ENCODE measurements around the gene AK9.

Gene AK9

DNA sequence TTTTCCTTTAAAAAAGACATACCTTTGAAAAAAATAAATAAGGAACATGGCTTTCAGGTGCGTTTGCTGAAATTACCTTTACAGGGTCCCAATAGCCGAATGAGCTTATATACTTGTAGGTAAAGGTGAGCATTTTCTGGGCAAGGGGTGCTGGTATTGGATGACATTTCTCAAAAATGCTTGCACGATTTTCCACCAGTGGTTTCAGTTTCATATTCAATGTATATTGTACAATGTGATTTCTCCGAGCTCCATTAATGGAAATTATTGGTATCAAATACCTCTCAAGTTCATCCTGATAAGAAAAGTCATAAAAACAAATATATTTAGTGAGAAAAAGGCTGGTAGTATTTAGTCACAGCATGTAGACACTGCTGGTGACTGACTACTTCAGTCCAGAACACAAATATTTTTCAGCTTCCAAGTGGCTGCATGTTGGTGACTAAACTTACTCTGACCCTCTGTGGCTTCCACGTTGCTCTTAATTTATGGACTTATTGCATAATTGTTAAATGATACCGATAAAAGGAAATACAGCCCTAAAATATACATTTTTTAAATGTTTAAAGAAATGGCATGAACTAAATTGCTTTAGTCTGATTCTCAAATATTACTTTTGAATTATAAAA is 175.1 kb downstream of the AK9 start:
- no peak for DNase-seq (ENCODE audit: insufficient read length, low spot score)
- no peak for FAIRE-seq

DNA sequence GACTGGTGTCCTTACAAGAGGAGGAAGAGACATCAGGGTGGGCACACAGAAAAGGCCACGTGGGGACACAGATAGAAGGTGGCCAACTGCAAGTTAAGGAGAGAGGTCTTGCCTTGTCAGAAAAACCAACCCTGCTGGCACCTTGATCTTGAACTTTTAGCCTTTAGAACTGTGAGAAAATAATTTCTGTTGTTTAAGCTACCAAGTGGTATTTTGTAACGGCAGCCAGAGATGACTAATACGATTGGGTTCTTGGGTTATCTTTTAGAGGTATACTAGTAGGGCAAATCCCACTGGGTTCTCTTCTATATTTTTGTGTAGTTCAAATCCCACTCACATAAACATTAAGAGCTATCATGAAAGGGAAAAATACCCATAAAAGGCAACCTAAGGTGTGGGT is 176.1 kb downstream of the AK9 start:
- no peak for FAIRE-seq
- no peak for DNase-seq (ENCODE audit: insufficient read length, low spot score)

DNA sequence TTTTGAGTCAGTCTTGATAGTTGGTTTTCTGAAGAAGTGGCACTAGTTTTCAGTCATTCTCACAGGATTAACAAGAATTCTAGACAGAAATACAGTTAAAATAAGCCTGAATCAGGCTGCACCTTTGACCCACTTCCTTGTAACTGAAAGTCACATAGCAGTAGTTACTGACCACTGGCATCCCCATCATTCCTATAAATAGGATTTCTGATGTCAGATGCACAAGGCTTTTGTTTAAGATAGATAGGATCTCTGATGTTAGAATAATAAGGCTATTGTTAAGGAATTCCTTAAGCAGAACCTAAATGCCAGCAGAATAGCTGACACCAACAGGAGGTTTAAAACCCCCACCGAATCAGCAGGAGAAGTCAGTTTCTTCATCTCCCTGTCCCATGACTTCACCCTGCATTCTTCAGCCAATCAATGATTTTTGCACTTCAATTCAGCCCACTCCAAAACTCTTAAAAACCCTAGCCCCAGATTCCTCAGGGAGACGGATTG is 177.4 kb downstream of the AK9 start:
- no peak for DNase-seq (ENCODE audit: insufficient read length, low spot score)
- no peak for FAIRE-seq

DNA sequence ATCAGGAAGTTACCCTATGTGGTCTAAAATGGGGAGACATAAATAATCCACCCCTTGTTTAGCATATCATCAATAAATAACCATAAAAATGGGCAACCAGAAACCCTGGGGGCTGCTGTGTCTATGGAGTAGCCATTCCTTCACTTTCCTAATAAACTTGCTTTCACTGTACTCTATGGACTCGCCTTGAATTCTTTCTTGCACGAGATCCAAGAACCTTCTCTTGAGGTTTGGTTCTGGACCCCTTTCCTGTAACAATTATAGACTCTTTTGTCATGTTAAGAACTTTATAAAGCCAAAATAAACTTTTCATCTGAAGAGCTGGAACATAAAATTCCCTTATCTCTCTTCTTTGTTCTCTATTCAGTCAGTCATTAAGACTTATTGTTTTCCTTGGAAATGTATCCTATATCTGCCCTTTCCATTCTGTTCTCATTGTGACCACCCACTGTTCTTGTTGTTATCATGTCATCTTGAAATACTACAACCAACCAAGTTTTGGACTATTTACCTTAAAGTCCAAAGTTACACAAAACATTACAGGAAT is 178.7 kb downstream of the AK9 start:
- DNase-seq (ENCODE audit: insufficient read length, low spot score), result no peak
- no peak for FAIRE-seq

DNA sequence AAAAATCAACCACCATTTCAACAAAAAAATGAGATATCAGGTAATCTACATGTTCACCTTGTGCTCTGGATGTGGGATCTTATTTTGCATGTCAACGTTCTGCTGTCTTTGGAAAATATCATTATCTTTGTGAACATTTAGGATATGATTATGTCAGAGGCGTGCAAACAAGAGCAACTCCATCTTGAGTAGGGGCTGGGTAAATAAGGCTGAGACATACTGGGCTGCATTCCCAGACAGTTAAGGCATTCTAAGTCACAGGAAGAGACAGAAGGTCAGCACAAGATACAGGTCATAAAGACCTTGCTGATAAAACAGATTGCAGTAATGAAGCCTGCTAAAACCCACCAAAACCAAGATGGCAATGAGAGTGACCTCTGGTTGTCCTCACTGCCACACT is 179.2 kb downstream of the AK9 start:
- no peak for FAIRE-seq
- no peak for DNase-seq (ENCODE audit: insufficient read length, low spot score)

DNA sequence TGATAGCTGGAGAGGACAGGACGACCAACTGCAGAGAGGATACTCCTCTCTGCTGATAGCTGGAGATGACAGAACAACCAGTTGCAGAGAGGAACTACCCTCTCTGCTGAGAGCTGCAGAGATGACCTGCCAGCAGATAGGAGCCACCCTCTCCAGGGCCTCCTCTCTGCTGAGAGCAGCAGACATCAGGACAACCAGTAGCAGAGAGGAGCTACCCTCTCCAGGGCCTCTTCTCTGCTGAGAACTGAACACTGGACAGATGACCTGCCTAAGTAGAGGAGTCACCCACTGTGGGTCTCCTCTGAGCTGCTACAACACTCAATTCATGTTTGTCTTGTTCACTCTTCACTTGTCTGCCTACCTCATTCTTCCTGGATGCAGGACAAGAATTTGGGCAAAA is 180.6 kb downstream of the AK9 start:
- FAIRE-seq (no peak), DNase-seq (ENCODE audit: insufficient read length, low spot score) (no peak)

DNA sequence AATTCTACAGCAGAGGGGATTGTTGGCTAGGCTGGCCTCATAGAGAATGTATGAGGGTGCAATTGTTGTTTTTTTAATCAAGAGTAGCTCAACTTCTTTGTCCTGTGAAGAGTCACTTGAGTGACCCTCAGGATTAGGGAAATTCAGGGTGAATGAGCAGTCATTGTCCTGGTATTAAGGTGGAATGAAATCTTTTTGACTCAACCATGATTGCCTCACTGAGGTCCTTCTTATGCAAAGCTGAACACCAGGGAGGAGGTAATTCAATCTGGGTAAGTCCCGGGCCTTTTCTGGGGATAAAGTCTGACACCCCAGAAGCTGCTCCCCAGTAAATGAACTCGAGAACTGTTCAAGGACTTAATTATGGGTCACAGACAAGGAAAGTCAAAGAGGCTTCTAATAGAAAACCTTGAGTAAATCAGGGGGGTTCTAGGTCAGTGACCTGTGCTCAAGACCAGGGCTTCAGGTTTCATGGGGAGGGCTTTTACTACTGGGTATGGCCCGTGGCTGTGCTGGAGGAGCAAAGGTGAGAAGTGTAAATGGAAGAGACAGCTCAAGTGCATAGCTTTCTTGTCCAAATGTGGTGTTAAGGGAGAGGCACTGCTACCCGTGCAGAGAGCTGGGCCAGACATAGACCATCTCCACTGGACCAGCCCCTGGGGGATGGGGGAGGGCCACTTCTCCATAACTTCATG is 182.7 kb downstream of the AK9 start:
- FAIRE-seq, result no peak
- DNase-seq (ENCODE audit: insufficient read length, low spot score), result no peak

DNA sequence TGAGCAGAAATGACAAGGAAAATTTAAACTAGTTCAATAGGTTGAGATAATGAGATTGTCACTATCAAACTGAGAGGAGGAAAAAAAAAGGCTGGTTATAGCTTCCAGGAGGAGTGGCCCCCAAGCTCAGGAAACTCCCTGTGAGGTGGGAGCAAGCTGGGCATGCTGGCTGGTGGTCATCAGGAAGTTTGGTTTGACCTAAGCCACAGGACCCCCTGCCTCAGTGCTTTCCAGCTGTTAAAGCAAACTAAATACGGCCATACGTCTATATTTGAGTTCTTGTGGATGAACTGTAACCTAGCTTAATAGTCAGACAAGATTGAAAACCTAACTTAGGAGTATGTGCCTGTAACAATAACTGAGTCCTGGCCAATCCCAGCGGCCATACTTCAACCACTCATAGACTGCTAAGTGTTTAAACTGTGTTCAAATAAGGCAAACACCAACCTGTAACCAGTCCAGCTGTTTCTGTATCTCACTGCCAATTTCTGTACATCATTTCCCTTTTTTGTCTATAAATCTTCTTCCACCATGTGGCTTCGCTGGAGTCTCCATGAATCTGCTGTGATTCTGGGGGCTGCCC is 183.4 kb downstream of the AK9 start:
- no peak for FAIRE-seq
- DNase-seq (ENCODE audit: insufficient read length, low spot score), result no peak

DNA sequence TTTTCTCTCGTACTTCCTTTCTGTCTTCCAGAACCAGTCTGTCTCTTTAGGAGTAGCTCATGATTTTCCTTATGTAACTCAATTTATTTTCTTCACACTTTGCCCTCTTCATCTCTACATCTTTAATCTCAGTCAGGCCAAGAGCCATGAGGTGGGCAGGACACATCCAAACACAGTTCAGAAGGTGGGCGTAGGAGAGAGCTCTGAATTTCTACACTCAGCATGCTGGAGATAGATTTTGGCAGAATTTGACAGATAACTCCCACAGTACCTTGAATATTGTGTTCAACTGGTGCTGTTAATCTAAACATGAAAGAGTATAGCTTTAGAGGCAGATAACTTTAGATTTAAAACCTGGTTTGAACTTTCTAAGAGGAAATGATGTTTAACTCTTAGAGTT is 184.2 kb downstream of the AK9 start:
- DNase-seq (ENCODE audit: insufficient read length, low spot score) (no peak), FAIRE-seq (no peak)

DNA sequence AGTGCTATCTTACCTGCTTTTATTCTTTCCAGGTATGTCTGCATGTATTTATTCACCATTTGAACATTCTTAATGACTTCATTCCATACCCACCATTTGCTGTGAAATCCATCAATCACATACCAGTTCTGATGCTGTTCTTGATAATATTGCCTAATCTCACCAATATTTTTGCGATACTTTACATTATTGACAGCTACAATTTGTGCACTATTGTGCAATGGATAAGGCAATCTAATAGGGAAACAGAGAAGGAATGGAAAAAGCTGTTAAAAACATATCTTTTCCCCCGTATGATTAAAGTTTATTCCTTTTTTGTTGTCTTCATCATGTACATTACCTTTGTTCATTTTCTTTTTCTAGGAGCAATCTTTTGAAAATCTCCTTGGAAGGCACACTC is 184.7 kb downstream of the AK9 start:
- DNase-seq (ENCODE audit: insufficient read length, low spot score), result no peak
- FAIRE-seq, result no peak

DNA sequence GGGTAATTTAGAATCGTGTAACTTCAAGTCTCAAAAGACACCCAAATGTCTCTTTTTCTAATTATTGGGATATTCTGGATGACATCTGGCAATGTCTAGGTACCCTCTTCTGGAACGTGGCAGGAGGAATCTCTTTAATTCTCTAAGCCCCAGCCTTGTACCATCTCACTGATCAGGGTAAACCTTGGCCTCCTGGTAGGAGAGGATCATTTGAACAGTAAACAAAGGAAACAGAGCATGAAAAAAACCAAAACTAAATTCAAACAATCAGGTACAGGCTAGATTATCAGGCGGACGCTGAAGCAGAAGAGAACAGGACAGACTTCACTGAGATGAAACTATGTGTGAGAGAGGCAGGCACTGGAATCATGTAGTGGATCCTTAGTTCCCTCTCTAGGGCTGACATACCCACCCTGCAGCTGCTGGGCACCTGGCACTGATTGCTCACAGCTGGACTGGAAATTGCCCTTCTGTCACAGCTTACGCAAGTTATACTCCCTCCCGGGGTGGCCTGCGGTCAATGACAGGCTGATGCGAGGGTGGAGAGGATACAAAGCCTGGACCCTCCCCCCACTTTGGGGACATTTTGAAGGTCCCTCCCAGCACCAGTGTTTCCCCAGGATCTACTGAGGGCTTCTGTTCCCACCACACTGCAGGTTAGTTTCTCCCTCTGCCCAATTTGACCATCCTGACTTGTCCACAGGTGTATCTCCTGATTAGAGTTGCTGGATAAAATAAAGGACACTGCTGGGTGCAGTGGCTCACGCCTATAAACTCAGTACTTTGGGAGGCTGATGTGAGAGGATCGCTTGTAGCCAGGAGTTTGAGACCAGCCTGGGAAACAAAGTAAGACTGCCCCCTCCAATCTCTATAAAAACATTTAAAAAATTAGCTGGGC is 187.4 kb downstream of the AK9 start:
- DNase-seq (ENCODE audit: insufficient read length, low spot score) (no peak), FAIRE-seq (no peak)

DNA sequence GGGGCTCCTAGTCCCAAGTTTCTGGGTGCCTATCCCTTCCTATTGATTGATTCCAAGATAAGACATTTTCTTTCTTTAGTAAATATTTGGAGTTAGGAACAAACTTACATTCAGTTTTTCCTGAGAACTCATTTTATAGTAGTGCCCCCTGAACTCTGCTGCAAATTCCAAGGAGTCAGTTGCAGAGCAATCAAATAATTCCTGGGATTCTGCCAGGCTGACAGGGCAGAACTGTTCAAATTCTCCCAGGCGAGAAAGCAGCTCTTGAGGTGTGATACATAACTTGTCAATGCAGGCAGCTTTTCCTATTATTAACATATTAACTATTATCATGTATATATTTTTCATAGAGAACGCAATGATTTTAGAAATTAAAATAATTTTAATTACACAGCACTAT is 192.1 kb downstream of the AK9 start:
- no peak for FAIRE-seq
- no peak for DNase-seq (ENCODE audit: insufficient read length, low spot score)

DNA sequence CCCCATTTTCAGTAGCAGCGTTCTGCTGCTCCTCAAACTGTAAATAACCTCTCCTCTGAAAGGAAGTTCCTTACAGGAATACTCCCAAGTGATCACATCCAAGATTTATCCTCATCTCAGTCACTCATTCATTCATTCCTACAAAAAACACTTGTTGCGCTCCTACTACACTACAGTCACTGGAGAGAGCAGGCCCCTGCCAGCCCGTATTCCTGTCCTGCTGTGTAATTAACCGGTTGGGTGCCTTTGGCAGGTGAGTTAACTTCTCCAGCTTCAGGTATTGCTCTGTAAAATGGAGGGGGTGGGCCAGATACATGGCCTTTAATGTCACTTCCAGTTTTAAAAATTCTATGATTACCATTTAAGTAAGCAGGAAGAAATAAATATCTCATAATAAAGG is 192.9 kb downstream of the AK9 start:
- FAIRE-seq (no peak), DNase-seq (ENCODE audit: insufficient read length, low spot score) (no peak)

DNA sequence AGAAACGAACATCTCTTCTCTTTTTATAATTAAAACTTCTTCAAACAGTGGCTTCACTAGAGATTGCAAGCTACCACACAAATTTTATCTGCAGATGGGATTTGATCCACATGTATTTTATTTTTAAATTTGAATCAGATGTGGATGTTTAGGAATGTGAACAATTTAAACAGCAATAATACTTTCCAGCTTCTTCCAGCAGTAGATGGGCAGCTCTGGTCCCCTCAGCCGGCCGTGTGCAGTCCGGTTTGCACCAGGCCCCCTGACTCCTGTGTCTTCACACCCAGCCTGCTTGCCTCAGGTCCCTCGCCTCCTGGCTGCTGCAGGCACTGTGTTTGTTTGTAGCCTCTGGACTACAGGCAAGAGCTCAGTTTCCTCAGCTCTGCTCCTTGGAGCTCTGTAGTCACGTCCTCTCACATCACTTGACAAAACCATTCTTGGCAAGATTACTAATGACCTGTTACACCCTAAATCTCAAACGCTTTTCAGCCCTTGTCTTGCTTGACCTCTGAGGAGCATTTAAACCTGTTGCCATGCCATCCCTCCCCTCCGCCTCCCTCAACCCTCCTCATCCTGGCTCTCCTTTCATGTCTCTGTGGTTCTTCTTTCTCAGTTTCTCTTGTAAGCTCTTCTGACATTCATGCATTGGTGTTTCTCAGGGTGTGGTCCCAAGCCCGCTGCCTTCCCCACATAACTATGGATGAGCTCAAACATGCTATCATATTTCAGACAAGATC is 194.8 kb downstream of the AK9 start:
- DNase-seq (ENCODE audit: insufficient read length, low spot score) (no peak), FAIRE-seq (no peak)

DNA sequence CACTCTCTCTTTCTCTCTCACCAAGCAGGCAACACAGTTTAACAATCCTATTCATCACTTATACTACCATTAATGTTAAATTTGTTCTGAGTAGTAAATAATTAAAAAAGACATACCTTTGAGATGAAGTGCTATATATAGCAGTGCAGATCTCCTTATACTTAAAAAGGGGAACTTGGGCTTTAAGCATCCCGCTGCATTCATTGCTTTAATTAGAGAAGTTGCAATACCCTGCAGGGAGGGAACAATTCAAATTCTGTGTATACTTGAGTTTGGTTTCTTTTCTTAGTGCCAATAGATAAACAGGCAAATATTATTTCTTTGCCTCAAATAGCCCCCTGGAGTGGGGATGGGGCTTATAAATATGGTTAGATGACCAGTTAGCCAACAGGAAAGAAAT is 197.1 kb downstream of the AK9 start:
- FAIRE-seq (no peak), DNase-seq (ENCODE audit: insufficient read length, low spot score) (no peak)

DNA sequence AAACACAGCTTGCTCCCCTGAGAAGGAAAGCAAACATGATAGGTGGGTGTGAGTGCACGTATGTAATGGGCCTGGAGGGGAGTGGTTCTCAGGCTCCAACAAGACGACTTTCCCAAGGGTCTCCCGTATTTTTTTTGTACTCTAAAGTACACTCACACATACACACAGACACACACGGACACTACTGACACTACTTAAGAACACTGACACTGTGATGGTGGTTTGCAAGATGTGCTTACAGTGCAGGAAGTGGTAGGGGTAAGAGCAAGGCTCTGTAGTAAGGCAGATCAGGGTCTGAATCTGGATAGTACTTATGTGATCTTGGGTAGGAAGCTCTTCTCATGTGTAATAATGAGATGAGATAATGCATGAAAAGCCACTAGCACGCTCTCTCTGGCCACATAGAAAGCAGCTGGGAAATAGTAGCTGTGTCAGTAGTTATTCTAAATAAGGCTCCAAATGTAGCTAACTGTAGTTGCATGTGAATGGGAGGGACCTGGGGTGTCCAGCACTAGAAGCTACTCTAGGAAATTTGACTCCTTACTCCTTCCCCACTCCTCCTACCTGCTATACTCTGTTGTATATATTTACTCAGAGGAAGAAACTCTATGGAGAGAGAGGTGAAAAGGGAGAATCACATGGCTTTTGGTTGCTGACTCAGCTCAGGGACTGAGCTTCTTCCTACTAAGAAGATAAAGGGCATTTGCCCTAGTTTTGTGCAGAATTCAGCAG is 199.6 kb downstream of the AK9 start:
- FAIRE-seq (no peak), DNase-seq (ENCODE audit: insufficient read length, low spot score) (no peak)

DNA sequence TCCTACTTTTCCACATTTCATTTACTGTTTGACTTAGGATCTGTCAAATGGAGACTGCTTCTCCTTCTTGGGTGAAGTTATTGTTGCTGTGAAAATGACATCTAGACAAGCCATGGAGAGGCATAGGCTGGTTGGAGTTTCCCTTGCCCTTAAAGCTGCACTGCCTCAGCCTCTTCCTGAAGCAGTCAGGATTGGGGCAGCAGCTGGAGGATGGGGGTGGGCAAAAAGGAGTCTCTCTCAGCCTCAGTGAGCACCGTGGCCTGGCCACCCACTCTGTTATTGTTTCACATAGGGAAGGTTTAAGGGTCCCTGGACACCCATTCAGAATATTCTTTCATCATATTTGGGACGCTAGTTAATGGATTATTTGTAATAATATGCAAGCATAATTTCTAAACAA is 200.3 kb downstream of the AK9 start:
- no peak for FAIRE-seq

DNA sequence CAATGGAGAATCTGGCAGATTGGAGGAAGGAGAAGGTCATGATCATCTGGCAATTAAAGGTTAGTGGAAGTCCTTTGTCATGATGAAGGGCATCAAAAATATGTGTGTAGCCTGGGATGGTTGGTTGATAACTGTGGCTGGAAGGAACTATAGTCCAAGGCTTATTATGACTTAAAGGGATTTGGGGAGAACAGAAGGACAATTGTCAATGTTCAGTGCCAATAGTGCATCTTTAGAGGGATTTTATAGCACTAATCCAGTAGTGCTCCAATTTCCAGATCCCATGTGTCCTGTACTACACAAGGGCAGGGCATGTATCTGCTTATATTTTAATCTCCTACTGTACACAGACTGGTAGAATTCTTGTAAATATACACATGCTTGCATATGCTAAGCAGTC is 203.0 kb downstream of the AK9 start:
- FAIRE-seq, result no peak
- no peak for DNase-seq (ENCODE audit: insufficient read length, low spot score)

More for the DNA sequence above, 200.3 kb downstream of the AK9 start:
- DNase-seq (ENCODE audit: insufficient read length, low spot score), result no peak

DNA sequence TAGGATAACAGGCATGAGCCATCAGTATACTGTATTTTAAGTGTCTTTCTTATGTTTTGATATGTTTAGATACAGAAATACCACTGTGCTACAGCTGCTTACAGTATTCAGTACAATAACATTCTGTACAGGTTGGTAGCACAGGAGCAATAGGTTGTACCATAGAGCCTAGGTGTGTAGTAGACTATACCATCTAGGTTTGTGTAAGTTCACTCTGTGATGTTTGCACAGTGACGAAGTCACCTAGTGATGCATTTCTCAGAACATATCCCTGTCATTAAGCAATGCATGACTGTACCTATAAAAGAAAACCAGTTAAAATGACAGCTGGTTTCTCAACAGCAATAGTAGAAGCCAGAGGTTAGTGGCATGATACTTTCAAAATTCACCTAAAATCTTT is 204.9 kb downstream of the AK9 start:
- FAIRE-seq (no peak), DNase-seq (ENCODE audit: insufficient read length, low spot score) (no peak)

Measured in HTR-8/SVneo (cell line).